Kidney epithelial cell (primary cell): ENCODE data around the gene SPAG6. TPM values are rescaled to one million over a fixed set of nuclear protein-coding genes. Genes with fewer than 3 reads are reported as not detected.

Experiments used
- DNase-seq: peaks from one replicate; pipeline ENCODE4 v3.0.0-alpha.2; 2010; ENCODE audit warnings: low read depth
- H3K27me3 ChIP-seq: 2 replicates; pipeline ENCODE4 v1.6.0; 2011; ENCODE audit warnings: low read length; ENCODE audit not compliant: control insufficient read depth, insufficient read depth
- H3K36me3 ChIP-seq: 2 replicates; pipeline ENCODE4 v1.5.1; 2011; ENCODE audit warnings: low read length; ENCODE audit not compliant: control insufficient read depth, insufficient read depth
- H3K4me3 ChIP-seq: 2 replicates; pipeline ENCODE4 v1.5.1; 2011; ENCODE audit warnings: low read depth, mild to moderate bottlenecking, control low read depth, low read length
- total RNA-seq: library from RNA; depleted of rRNA; stranded (reverse); fragments of >200 nt; gene quantifications from 2 replicates; pipeline ENCODE4 v1.2.3, GENCODE V29; 2015
- TF ChIP-seq, protein P1 (sequence below): IDR thresholded peaks from 2 replicates; pipeline ENCODE4 v1.5.1; 2011; ENCODE audit warnings: mild to moderate bottlenecking, moderate library complexity, low read length, control low read depth, inconsistent platforms; ENCODE audit not compliant: insufficient read depth, poor library complexity, severe bottlenecking

SPAG6 gene
- total RNA-seq, 1 donor from 2014 or later: 0.79 TPM

DNA sequence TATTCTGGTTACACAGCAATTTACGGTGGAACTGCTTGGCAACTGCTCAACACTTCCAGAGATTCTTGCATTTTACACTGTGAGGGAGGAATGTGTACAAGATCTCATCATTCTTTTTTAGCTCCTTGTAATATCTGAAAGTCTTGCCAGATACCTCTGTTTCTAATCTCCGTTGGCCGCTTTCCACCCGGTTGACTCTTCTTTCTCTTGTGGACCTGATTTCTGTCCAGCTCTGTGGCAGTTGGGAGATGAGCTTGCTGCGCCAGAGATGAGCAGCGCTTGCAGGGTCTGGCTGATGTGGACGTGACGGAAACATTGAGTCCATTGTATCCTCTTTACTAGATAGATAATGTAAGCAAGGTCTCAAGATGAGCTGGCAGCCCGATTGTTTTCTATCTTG, 27.6 kb downstream of the SPAG6 start:
- Histone ChIP-seq H3K36me3 (no peaks in the 10 kb centered on the region), H3K4me3 (no peak overlapping the region), H3K27me3 (no peaks in the 10 kb centered on the region)
- DNase-seq: no peak
- TF ChIP-seq, protein P1, sequence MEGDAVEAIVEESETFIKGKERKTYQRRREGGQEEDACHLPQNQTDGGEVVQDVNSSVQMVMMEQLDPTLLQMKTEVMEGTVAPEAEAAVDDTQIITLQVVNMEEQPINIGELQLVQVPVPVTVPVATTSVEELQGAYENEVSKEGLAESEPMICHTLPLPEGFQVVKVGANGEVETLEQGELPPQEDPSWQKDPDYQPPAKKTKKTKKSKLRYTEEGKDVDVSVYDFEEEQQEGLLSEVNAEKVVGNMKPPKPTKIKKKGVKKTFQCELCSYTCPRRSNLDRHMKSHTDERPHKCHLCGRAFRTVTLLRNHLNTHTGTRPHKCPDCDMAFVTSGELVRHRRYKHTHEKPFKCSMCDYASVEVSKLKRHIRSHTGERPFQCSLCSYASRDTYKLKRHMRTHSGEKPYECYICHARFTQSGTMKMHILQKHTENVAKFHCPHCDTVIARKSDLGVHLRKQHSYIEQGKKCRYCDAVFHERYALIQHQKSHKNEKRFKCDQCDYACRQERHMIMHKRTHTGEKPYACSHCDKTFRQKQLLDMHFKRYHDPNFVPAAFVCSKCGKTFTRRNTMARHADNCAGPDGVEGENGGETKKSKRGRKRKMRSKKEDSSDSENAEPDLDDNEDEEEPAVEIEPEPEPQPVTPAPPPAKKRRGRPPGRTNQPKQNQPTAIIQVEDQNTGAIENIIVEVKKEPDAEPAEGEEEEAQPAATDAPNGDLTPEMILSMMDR: no peak

DNA sequence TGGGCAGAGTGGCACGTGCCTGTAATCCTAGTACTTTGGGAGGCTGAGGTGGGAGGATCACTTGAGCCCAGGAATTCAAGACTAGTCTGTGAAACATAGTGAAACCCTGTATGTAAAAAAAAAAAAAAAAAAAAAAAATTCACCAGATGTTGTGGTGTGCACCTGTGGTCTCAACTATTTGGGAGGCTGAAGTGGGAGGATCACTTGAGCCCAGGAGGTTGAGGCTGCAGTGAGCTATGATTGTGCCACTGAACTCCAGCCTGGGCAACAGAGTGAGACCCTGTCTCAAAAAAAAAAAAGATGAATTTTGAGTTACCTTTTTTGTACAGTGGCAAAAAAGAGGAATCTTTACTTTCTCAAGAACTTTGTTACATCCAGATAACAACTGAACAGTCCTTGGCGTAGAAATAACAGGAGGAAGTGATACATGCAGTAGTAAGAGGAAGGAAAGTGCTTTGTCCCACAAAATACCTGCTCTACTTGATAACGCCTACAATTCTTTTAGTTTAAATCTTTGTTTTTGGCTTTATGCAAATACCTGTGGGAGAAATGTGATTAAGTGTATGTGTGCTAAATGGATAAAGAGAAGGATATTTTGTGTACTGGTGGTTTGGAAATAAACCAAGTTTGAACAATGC, 29.3 kb downstream of the SPAG6 start:
- TF ChIP-seq, protein P1: no peak
- Histone ChIP-seq H3K27me3 (no peaks in the 10 kb centered on the region), H3K36me3 (no peaks in the 10 kb centered on the region), H3K4me3 (no peak overlapping the region)
- no peak for DNase-seq

DNA sequence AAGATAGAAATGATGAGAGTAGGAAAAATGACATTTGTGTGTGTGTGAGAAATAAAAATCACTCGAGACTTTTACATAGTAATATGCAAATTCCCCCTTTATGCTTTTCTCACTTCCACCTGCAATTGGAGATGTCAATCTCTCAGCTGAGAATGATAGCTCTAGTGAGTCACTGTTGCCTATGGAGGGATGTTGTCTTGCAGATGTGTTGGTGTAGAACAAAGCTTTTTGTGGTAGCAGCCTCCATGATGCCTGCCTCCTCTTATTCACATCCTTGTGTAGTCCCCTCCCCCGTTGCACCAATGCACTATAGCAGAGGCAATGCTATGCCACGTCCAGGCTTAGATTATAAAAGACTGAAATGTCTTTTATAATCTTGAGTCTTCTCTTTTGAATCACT, 33.8 kb downstream of the SPAG6 start:
- no peak overlapping the region for H3K4me3 ChIP-seq
- TF ChIP-seq, protein P1: no peak
- no peaks in the 10 kb centered on the region for H3K27me3 ChIP-seq
- H3K36me3 ChIP-seq: no peaks in the 10 kb centered on the region
- DNase-seq: no peak

DNA sequence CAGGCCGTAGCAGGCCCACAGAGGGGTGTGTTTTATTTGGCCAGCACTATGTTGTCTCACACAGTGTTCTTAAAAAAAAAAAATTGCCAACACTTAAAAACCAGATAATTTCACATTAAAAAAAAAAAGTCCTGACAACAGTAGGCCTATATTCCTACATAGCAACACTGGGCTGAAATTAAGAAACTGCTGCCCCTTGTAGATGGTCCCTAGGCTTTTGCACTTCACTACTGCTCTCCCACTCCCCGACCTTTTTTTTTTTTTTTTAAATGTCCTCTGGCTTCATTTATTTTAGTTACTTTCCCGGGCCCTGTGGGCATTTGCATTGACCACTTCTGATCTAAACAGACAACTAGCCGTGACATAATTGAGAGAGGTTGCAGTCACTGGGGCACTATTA, 36.0 kb downstream of the SPAG6 start:
- Histone ChIP-seq H3K27me3 (no peaks in the 10 kb centered on the region), H3K4me3 (no peak overlapping the region), H3K36me3 (no peaks in the 10 kb centered on the region)
- TF ChIP-seq, protein P1: no peak
- DNase-seq: no peak

DNA sequence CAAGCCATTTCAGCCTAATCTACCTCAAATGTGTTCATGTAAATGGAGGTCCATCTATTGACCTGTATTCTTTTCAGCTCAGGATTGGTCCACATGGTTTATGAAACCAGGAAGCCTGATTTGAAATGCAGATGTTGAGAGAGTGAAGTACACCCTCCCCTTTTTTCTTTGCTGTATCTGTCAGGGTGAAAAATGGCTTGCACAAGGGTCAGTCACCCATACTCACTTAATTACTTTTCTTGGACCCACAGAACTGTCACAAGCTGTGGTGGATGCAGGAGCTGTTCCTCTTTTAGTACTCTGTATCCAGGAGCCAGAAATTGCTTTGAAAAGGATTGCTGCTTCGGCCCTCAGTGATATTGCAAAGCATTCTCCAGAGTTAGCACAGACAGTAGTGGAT, 41.2 kb downstream of the SPAG6 start:
- DNase-seq: no peak
- Histone ChIP-seq H3K4me3 (no peak overlapping the region), H3K27me3 (no peaks in the 10 kb centered on the region), H3K36me3 (no peaks in the 10 kb centered on the region)
- TF ChIP-seq, protein P1: no peak
